ENCODE data around the gene LAMA2.
A peak's percentile ranks its signal among the peaks of the same experiment; 100 is the strongest.

Gene LAMA2

GRCh38 chr6:129390900-129391299 lies 508.0 kb downstream of the LAMA2 start:
- DNase-seq, result no peak

- DNase-seq, result no peak
These were observed 510.7 kb downstream of the LAMA2 start for GRCh38 chr6:129393654-129394053.

- no peak for DNase-seq
These were observed 515.8 kb downstream of the LAMA2 start for GRCh38 chr6:129398764-129399163.

DNA sequence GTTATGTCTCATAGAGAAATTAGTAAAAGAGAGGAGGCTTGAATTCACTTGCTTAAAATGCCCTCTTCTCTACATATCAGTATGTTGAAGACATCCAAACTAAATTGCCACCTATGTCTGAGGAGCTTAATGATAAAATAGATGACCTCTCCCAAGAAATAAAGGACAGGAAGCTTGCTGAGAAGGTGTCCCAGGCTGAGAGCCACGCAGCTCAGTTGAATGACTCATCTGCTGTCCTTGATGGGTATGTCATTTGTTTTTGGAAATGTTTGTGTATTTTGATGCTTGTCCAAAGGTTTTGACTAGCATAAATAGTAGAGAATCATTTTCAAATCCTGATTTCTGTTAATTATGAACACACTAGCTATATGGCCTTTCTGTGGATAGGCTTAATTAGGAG lies 519.3 kb downstream of the LAMA2 start:
- no peak for DNase-seq

GRCh38 chr6:129411092-129411491 lies 528.2 kb downstream of the LAMA2 start:
- no peak for DNase-seq

DNA sequence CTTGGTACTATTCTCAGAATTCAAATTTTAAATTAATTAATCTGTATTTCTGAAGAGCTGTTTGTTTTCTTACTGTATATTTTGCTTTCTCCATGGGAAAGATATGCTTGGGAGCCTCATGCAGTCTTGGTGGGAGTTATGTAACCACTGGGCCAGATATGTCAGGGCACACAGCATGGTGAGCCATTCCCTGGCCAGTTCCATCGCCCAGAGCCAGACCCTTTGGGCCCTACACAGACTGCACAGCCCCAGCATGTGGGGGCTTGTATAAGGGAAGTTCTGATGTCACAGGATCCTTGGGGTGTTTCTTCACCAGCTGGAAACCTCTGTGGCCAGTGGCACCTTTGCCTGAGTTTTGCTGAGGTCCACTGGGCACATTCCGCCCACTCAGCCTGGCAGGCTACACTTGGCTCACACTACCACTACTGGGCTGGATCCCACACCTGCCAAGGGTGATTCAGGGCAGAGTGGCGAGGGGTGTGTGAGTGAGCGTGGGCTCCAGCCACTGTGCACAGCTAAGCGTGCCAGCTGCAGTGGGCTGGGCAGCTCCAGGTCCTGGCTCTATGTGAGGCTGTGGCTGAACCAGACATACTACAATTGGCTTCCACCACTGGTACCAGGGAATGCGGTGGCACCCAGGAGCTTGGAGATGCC lies 533.5 kb downstream of the LAMA2 start:
- no peak for DNase-seq

GRCh38 chr6:129417416-129418086 lies 534.6 kb downstream of the LAMA2 start:
- no peak for DNase-seq

- DNase-seq, result no peak
These were observed 536.4 kb downstream of the LAMA2 start for GRCh38 chr6:129419324-129419723.

GRCh38 chr6:129426343-129426742 lies 543.4 kb downstream of the LAMA2 start:
- DNase-seq, result no peak

GRCh38 chr6:129429956-129430355 lies 547.0 kb downstream of the LAMA2 start:
- no peak for DNase-seq

DNA sequence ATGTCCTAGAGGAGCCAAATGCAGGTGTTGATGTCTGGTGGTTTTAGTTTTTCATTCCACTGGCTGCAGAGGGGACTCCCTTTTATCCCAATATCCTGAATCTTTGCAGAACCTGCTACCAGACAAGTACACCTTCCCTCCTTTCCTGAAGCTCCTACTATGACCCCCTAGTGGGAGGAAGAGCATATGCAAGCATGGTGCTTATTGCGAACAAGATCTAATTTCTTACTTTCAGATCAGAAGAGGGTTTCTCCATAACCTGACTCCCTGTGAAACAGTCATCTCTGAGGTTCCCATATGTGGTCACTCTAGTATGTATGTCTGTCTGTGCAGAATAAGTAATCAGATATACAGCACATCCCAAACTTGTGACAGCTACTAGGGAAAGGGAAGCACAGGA lies 549.8 kb downstream of the LAMA2 start:
- no peak for DNase-seq

- DNase-seq, result no peak
These were observed 551.2 kb downstream of the LAMA2 start for GRCh38 chr6:129434091-129434490.

- no peak for DNase-seq
These were observed 557.8 kb downstream of the LAMA2 start for GRCh38 chr6:129440691-129441090.

DNA sequence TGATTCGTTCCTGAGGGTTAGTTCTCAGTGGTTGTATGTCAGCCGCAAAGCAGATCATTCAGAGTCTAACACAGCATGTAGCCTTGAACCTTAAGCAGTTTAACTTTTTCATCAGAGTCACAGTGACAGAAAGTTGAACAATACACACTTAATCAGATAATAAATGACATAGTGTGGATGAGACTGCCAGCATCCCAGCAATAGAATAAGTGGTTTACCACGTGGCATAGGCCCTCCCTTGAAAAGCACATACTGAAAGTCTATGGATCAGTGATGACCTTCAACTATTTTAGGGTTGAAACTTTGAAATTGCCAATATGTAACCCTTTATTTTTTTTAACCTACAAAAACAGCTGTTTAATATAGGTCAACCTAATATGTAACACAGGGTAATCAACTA lies 561.7 kb downstream of the LAMA2 start:
- no peak for DNase-seq

GRCh38 chr6:129446272-129447197 lies 563.6 kb downstream of the LAMA2 start:
- peak; percentile 6 for DNase-seq

- DNase-seq, result no peak
These were observed 564.2 kb downstream of the LAMA2 start for GRCh38 chr6:129447198-129447565.

DNA sequence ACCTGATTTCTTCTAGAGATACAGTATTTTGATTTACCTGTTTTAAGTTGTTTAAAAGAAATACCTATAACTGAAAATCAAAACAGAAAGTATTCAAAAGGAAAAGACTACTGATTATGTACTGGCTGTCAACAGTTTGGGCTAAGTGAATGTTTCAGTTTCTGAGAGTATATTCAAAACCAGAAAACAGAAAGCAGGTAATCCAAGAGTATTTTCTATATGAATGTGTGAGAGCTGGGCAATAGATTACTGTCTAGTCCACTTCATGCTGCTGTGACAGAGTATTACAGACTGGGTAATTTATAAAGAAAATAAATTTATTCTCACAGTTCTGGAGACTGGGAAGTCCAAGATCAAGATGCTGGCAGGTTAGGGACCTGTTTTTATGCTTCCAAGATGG lies 566.0 kb downstream of the LAMA2 start:
- no peak for DNase-seq

DNA sequence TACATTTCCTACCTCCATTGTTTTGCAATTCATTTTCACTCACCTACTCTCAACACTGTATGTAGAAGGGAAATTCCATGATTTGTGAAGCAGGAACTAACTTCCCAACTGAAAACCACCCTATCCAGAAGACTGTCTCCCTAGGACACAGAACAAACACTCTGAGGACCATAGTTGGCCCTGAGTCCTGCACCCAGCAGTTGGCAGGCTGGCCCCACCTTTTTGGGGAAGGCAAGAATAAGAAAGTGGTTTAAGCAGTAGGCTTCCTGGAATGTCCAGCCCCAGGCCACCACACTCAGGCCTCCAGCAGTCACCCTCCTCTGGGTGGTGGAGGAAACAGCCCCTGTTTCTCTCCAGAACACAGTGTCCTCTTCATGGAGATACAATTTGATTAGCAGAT lies 568.2 kb downstream of the LAMA2 start:
- DNase-seq, result no peak

- no peak for DNase-seq
These were observed 570.1 kb downstream of the LAMA2 start for GRCh38 chr6:129453073-129453472.

GRCh38 chr6:129454488-129454887 lies 571.5 kb downstream of the LAMA2 start:
- DNase-seq, result no peak

GRCh38 chr6:129455126-129455769 lies 572.3 kb downstream of the LAMA2 start:
- DNase-seq, result no peak

GRCh38 chr6:129460221-129460620 lies 577.3 kb downstream of the LAMA2 start:
- no peak for DNase-seq

DNA sequence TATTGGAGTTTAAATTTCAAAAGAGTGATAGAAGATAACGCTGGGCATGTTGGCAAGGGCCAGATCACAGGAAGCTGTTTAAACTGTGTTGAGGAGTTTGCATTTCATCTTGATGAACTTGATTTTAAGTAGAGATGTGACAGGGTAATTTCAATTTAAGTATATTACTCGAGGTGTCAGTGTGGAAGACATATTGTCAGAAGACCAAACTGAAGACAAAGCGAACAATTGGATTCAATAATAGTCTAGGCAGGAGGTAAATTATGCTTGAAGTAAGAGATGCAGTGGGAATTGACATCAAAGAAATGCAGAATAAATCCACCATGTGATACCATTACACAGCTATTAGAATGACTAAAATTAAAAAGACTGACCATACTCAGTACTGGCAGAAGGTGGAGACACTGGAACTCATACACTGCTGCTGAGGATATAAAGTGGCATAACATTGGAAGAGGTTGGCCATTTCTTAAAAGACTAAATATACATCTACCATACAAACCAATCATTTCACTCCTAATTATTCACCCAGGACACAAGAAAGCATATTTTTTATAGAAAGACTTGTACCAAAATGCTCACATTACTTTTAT lies 586.2 kb downstream of the LAMA2 start:
- no peak for DNase-seq
